OCI-LY3 (cell line): ENCODE data around the gene AUTS2.

Source experiments
- H2AFZ ChIP-seq: fragments of 200-600, 300-600 bp; shearing (Covaris generic); 2 replicates; pipeline ENCODE4 v1.6.0; 2014; ENCODE audit warnings: antibody characterized with exemption, low read depth, low read length
- H3K27ac ChIP-seq: fragments of 200-600, 300-600 bp; sonication (generic); 2 replicates; pipeline ENCODE4 v1.5.1; 2014; ENCODE audit warnings: mild to moderate bottlenecking, low read length, moderate library complexity, mixed read lengths
- H3K27me3 ChIP-seq: fragments of 200-600, 300-600 bp; sonication (generic); 2 replicates; pipeline ENCODE4 v1.6.1; 2014; ENCODE audit warnings: low read depth, low read length, mixed read lengths
- H3K36me3 ChIP-seq: fragments of 200-600, 300-600 bp; sonication (generic); replicated peaks from 2 replicates; pipeline ENCODE3; 2014; ENCODE audit warnings: low read depth, low read length, mixed read lengths
- H3K4me1 ChIP-seq: fragments of 300-600, 200-600 bp; sonication (generic); 2 replicates; pipeline ENCODE4 v1.6.1; 2014; ENCODE audit warnings: low read length, mixed read lengths
- H3K4me2 ChIP-seq: fragments of 200-600, 300-600 bp; sonication (generic); 2 replicates; pipeline ENCODE4 v1.6.1; 2014; ENCODE audit warnings: low read length, mixed read lengths
- H3K4me3 ChIP-seq: fragments of 300-600, 200-600 bp; sonication (generic); 2 replicates; pipeline ENCODE4 v1.5.1; 2014; ENCODE audit warnings: antibody characterized with exemption, mild to moderate bottlenecking, low read length, moderate library complexity
- H3K79me2 ChIP-seq: fragments of 300-600, 200-600 bp; shearing (Covaris generic); 2 replicates; pipeline ENCODE4 v1.6.1; 2014; ENCODE audit warnings: mild to moderate bottlenecking, low read length, mixed read lengths
- H3K9ac ChIP-seq: fragments of 300-600, 200-600 bp; shearing (Covaris generic); 2 replicates; pipeline ENCODE4 v1.6.0; 2014; ENCODE audit warnings: mild to moderate bottlenecking, low read length, moderate library complexity
- H3K9me3 ChIP-seq: fragments of 200-600, 300-600 bp; shearing (Covaris generic); 2 replicates; pipeline ENCODE4 v1.6.1; 2014; ENCODE audit warnings: low read length, mixed read lengths; ENCODE audit not compliant: insufficient read depth
- H4K20me1 ChIP-seq: fragments of 200-600, 300-600 bp; sonication (generic); 2 replicates; pipeline ENCODE4 v1.6.1; 2016; ENCODE audit warnings: low read length, mixed read lengths; ENCODE audit not compliant: insufficient read depth
- EZH2phosphoT487 ChIP-seq: fragments of 200-600 bp; shearing (Covaris generic); IDR thresholded peaks from 2 replicates; pipeline ENCODE4 v1.6.1; 2018; ENCODE audit warnings: antibody characterized with exemption, mixed run types, low read depth
- TF ChIP-seq, protein P1 (sequence below): fragments of 200-600, 300-600 bp; sonication (generic); IDR thresholded peaks from 2 replicates; pipeline ENCODE4 v1.5.1; 2014; ENCODE audit warnings: antibody characterized with exemption, low read length, low read depth

AUTS2 gene

DNA sequence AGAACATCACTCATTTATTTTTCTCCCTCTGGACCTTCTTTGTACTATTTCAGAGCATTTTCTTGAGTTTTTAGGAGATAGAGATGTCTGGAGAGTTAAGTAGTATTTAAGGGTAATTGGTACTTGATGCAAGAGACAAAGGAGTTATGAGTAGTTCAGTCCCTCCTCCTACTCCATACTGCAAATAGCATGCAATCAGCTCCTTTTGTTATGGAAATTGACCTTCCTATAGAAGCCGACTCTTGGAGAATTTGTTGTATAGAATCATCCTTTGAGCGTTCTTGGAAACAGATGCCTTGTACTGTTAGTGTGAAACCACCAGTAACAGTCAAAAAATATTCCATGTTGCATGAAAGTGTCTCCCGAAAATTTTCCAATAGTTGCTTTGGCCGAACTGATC is 1105.5 kb downstream of the AUTS2 start:
- H2AFZ ChIP-seq: no peak overlapping the region
- H3K27ac ChIP-seq: no peak overlapping the region
- H3K9me3 ChIP-seq: no peaks in the 10 kb centered on the region
- H3K79me2 ChIP-seq: no peaks in the 10 kb centered on the region
- H3K4me3 ChIP-seq: no peak overlapping the region
- no peaks in the 10 kb centered on the region; the same call in 1 of the 2 replicates for H3K27me3 ChIP-seq
- H4K20me1 ChIP-seq: no peaks in the 10 kb centered on the region
- H3K36me3 ChIP-seq: no peaks in the 10 kb centered on the region
- H3K4me1 ChIP-seq: no peaks in the 10 kb centered on the region
- no peak overlapping the region for H3K9ac ChIP-seq
- H3K4me2 ChIP-seq: no peak overlapping the region
- TF ChIP-seq EZH2phosphoT487: no peak
- TF ChIP-seq, protein P1, sequence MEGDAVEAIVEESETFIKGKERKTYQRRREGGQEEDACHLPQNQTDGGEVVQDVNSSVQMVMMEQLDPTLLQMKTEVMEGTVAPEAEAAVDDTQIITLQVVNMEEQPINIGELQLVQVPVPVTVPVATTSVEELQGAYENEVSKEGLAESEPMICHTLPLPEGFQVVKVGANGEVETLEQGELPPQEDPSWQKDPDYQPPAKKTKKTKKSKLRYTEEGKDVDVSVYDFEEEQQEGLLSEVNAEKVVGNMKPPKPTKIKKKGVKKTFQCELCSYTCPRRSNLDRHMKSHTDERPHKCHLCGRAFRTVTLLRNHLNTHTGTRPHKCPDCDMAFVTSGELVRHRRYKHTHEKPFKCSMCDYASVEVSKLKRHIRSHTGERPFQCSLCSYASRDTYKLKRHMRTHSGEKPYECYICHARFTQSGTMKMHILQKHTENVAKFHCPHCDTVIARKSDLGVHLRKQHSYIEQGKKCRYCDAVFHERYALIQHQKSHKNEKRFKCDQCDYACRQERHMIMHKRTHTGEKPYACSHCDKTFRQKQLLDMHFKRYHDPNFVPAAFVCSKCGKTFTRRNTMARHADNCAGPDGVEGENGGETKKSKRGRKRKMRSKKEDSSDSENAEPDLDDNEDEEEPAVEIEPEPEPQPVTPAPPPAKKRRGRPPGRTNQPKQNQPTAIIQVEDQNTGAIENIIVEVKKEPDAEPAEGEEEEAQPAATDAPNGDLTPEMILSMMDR: no peak

DNA sequence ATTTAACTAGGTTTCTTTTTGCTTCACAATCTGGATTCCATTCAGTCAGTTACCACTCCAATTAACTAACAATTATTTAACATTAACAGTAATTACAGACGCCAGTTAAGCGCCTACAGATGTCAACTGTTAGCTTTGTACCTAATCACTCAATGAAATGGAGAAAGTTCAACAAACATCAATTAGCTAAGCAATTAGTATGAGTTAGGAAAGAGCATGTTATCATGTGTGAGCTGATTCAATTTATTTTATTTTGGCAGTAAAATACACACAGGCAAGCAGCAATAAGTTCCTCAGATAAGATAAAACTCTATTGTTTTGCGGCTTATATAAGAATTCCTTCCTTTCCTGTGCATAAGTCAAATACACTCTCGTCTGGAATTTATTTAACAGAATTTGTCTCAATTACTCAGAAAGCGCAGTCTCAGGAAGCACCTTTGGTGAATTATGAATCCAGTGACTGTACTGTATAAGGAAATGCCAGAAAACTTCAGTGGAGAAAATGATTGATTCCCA is 1106.6 kb downstream of the AUTS2 start:
- Histone ChIP-seq H3K79me2 (no peaks in the 10 kb centered on the region), H3K27me3 (no peaks in the 10 kb centered on the region; the same call in 1 of the 2 replicates), H3K36me3 (no peaks in the 10 kb centered on the region), H2AFZ (no peak overlapping the region), H3K4me3 (no peak overlapping the region), H3K9me3 (no peaks in the 10 kb centered on the region), H3K9ac (no peak overlapping the region), H3K27ac (no peak overlapping the region), H4K20me1 (no peaks in the 10 kb centered on the region), H3K4me1 (no peaks in the 10 kb centered on the region), H3K4me2 (no peak overlapping the region)
- TF ChIP-seq EZH2phosphoT487: no peak
- TF ChIP-seq, protein P1: no peak

DNA sequence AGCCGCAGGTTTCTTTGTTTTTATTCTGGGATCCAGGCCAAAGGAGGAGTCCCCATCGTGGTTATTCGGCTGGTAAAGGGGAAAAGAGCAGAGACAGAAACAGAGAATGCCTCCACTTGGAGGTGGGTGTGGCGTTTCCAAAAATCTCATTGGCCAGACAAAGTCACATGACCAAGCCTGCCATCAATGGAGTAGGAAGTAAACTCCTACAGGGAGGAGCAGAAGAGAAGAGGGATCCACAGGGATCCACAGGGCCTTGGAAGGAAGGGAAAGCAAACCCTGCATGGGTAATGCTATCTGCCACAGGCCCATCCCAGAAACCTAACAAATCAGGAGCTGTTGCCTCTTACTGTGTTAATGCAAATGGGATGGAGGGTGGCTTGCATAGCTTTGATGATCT is 1107.9 kb downstream of the AUTS2 start:
- Histone ChIP-seq H3K27ac (no peak overlapping the region), H3K27me3 (no peaks in the 10 kb centered on the region; the same call in 1 of the 2 replicates), H3K4me3 (no peak overlapping the region), H3K4me2 (no peak overlapping the region), H4K20me1 (no peaks in the 10 kb centered on the region), H3K9me3 (no peaks in the 10 kb centered on the region), H3K36me3 (no peaks in the 10 kb centered on the region), H3K9ac (no peak overlapping the region), H3K79me2 (no peaks in the 10 kb centered on the region), H3K4me1 (no peaks in the 10 kb centered on the region), H2AFZ (no peak overlapping the region)
- TF ChIP-seq EZH2phosphoT487: no peak
- TF ChIP-seq, protein P1: no peak

DNA sequence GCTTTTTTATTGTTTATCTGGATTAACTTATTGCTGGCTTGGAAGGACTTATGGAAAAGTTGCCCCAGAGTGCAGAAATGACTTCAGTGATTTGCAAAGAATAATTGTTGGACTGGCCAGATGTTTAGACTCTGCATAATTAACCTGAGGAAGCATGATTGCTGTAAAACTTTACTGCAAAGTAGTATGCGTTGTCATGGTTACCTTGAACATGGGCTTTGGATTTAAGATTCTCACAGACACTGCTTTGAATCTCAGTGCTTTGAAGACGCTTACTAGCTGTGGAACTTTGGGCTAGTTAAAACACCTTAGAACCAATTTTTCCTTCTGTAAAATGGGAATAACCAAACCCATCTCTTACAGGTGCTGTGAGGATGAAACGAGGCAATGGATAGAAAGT is 1108.4 kb downstream of the AUTS2 start:
- no peak overlapping the region for H3K4me2 ChIP-seq
- H3K27me3 ChIP-seq: no peaks in the 10 kb centered on the region; the same call in 1 of the 2 replicates
- no peaks in the 10 kb centered on the region for H3K79me2 ChIP-seq
- H3K27ac ChIP-seq: no peak overlapping the region
- H3K9ac ChIP-seq: no peak overlapping the region
- no peaks in the 10 kb centered on the region for H3K4me1 ChIP-seq
- no peak overlapping the region for H2AFZ ChIP-seq
- no peaks in the 10 kb centered on the region for H3K36me3 ChIP-seq
- no peak for TF ChIP-seq EZH2phosphoT487
- TF ChIP-seq, protein P1: no peak
- no peak overlapping the region for H3K4me3 ChIP-seq
- no peaks in the 10 kb centered on the region for H3K9me3 ChIP-seq
- H4K20me1 ChIP-seq: no peaks in the 10 kb centered on the region
